Esophagus squamous epithelium (tissue), 5 donors: ENCODE results near the gene OR5M10. TPM values are rescaled to one million over a fixed set of nuclear protein-coding genes. Genes with fewer than 3 reads are reported as not detected.
"Not testable (repeated sequence)": the region's sequence is repeated elsewhere in the genome, so short reads cannot be mapped to it uniquely, and the experiment has no call there.

ENCODE experiments used
- DNase-seq: peaks from one replicate; lab custom pipeline; 2025; lab: John Stamatoyannopoulos, UW
- H3K27ac ChIP-seq, 4 donors: fragments of 200-600 bp; sonication (generic); one replicate each; pipeline ENCODE4 v1.5.1; 2016 to 2019; ENCODE audit warnings: mild to moderate bottlenecking in 1 of 4
- H3K27me3 ChIP-seq, 4 donors: fragments of 200-600 bp; sonication (generic); 1 replicate in 3 of 4; 2 replicates in 1 of 4; pipeline versions ENCODE4 v1.5.1 to v1.6.0; 2017 to 2021; ENCODE audit warnings: antibody characterized with exemption in 1 of 4
- H3K36me3 ChIP-seq, 3 donors: fragments of 200-600 bp; sonication (generic); one replicate each; pipeline ENCODE4 v1.5.1; 2016 to 2019
- H3K4me1 ChIP-seq, 3 donors: fragments of 200-600 bp; sonication (generic); one replicate each; pipeline ENCODE4 v1.5.1; 2017 to 2019
- H3K4me3 ChIP-seq, 4 donors: fragments of 200-600 bp; sonication (generic); 1 replicate in 3 of 4; 2 replicates in 1 of 4; pipeline ENCODE4 v1.5.1; 2016 to 2019; ENCODE audit warnings: mild to moderate bottlenecking in 2 of 4, moderate library complexity in 1 of 4
- H3K9me3 ChIP-seq, 3 donors: fragments of 200-600 bp; sonication (generic); one replicate each; pipeline ENCODE4 v1.5.1; 2016 to 2019
- CTCF ChIP-seq, 6 experiments: fragments of 450-650 bp in 4 of 6; fragments of 200-600 bp in 2 of 6; sonication (generic) in 2 of 6; IDR thresholded peaks; one replicate each; pipeline ENCODE4 v1.5.1; 2016 to 2019; ENCODE audit warnings: antibody characterized with exemption in 6 of 6, mild to moderate bottlenecking in 4 of 6, moderate library complexity in 4 of 6
- POLR2A ChIP-seq, 4 donors: fragments of 450-650 bp; IDR thresholded peaks; one replicate each; pipeline ENCODE4 v1.6.1; 2017; ENCODE audit warnings: antibody characterized with exemption in 4 of 4, mild to moderate bottlenecking in 4 of 4, moderate library complexity in 3 of 4
- WGBS, 2 donors: methylation state at CpG; one replicate each; pipeline ENCODE4 v1.1.5; 2018; 5-methylcytosine and 5-hydroxymethylcytosine counted together
- intact Hi-C: fragments of 100-400 bp; cut with DNase I; formaldehyde crosslinking; loops from one replicate; pipeline ENCODE4 v1.15.0; 2022
- total RNA-seq, 4 donors: library from RNA; depleted of rRNA; stranded (reverse); fragments of >200 nt; gene quantifications; one replicate each; pipeline ENCODE4 v1.1.0, GENCODE V29; 2016
- donor health status: DM: yes; HTN: yes; CAD: no.

Gene OR5M10
- not detected for total RNA-seq

GRCh38 chr11:56577621-56578020 lies at the start of gene OR5M10:
OR5M10 (minus strand) TSS chr11:56577721; CDS start chr11:56577721, 0 bp downstream.
- no peaks in the 10 kb centered on the region for H3K27me3 ChIP-seq
- no peak within 1 kb of the TSS for H3K4me3 ChIP-seq
- no peaks in the 10 kb centered on the region for H3K4me1 ChIP-seq
- WGBS, 2 donors = 32 to 40% methylated on average over 3 of the region's 3 CpGs
- H3K27ac ChIP-seq = no peak within 1 kb of the TSS
- no peak for TF ChIP-seq POLR2A (IDR thresholded peaks at IDR 0.05)
- no peak for TF ChIP-seq CTCF (IDR thresholded peaks at IDR 0.05)
- no peak for DNase-seq
- intact Hi-C loops = no loop called here
- H3K36me3 ChIP-seq = no peaks in the 10 kb centered on the region
- no peaks in the 10 kb centered on the region for H3K9me3 ChIP-seq

- DNase-seq = no peak
- Histone ChIP-seq H3K9me3 (no peaks in the 10 kb centered on the region), H3K27ac (no peak overlapping the region), H3K4me1 (no peaks in the 10 kb centered on the region), H3K27me3 (no peaks in the 10 kb centered on the region), H3K36me3 (no peaks in the 10 kb centered on the region), H3K4me3 (no peak overlapping the region)
- no peak for TF ChIP-seq POLR2A (IDR thresholded peaks at IDR 0.05)
- no peak for TF ChIP-seq CTCF (IDR thresholded peaks at IDR 0.05)
- 64% methylated on average over 2 of the region's 2 CpGs for WGBS, 2 donors
- intact Hi-C loops = no loop called here
Measured at GRCh38 chr11:56625946-56626345, 48.4 kb upstream of the OR5M10 start.

- Histone ChIP-seq H3K4me3 (no peak overlapping the region), H3K36me3 (no peaks in the 10 kb centered on the region), H3K4me1 (no peaks in the 10 kb centered on the region), H3K27me3 (no peaks in the 10 kb centered on the region), H3K9me3 (no peaks in the 10 kb centered on the region), H3K27ac (no peak overlapping the region)
- WGBS, 2 donors = 2 to 8% methylated on average over 3 of the region's 3 CpGs
- peak in 2 of 6 experiments; percentile 17 to 22 for TF ChIP-seq CTCF (IDR thresholded peaks at IDR 0.05)
- TF ChIP-seq POLR2A (IDR thresholded peaks at IDR 0.05) = no peak
- intact Hi-C loops = no loop called here
- no peak for DNase-seq
Measured at GRCh38 chr11:56624661-56625110, 47.2 kb upstream of the OR5M10 start.

GRCh38 chr11:56611174-56611573 lies 33.7 kb upstream of the OR5M10 start:
- no peak overlapping the region for H3K4me3 ChIP-seq
- H3K27ac ChIP-seq = no peak overlapping the region
- H3K9me3 ChIP-seq = no peaks in the 10 kb centered on the region
- no peaks in the 10 kb centered on the region for H3K36me3 ChIP-seq
- DNase-seq = no peak
- H3K4me1 ChIP-seq = no peaks in the 10 kb centered on the region
- intact Hi-C loops = no loop called here
- no peaks in the 10 kb centered on the region for H3K27me3 ChIP-seq
- TF ChIP-seq POLR2A (IDR thresholded peaks at IDR 0.05) (no peak), CTCF (IDR thresholded peaks at IDR 0.05) (no peak)
- 70 to 76% methylated on average over 1 of the region's 1 CpG for WGBS, 2 donors

GRCh38 chr11:56592088-56592717 lies 14.7 kb upstream of the OR5M10 start:
- 93 to 94% methylated on average over 7 to 12 of the region's 20 CpGs for WGBS, 2 donors
- H3K27ac ChIP-seq, H3K36me3 ChIP-seq, intact Hi-C loops, H3K27me3 ChIP-seq, DNase-seq, H3K4me1 ChIP-seq, H3K4me3 ChIP-seq: not testable (repeated sequence)
- H3K9me3 ChIP-seq = peaks cover 0 to 17% (median 5%) of the 10 kb centered on the region in 3 donors
